K562 (cell line): ENCODE measurements around the gene MTHFSD. TPM values are rescaled to one million over a fixed set of nuclear protein-coding genes. Genes with fewer than 3 reads are reported as not detected.

Experiments used
- ADNP ChIP-seq: fragments of 200-800 bp; sonication (Bioruptor generic); IDR thresholded peaks from 2 replicates; pipeline ENCODE4 v1.6.1; 2016; ENCODE audit warnings: missing genetic modification characterization, missing compliant biosample characterization
- DPF2 ChIP-seq: fragments of 450-650 bp; IDR thresholded peaks from 2 replicates; pipeline ENCODE4 v1.6.1; 2016
- FOXA3 ChIP-seq, 2 experiments: fragments of 450-650 bp in 1 of 2; sonication (generic) in 1 of 2; formaldehyde crosslinking; IDR thresholded peaks in 1 of 2; conservative IDR thresholded peaks in 1 of 2; 2 replicates each; pipeline versions ENCODE4 v1.4.0 to v1.8.0; 2020 to 2022; ENCODE audit warnings: mild to moderate bottlenecking in 2 of 2, missing genetic modification reagents in 1 of 2
- ILK ChIP-seq: fragments of 450-650 bp; IDR thresholded peaks from 2 replicates; pipeline ENCODE4 v1.6.1; 2016; ENCODE audit warnings: missing genetic modification characterization, low read depth, mild to moderate bottlenecking, missing compliant biosample characterization, moderate library complexity, borderline replicate concordance
- KHSRP ChIP-seq: fragments of 450-650 bp; IDR thresholded peaks from 2 replicates; pipeline ENCODE4 v1.6.1; 2017
- MYNN ChIP-seq, 2 experiments: sonication (generic); formaldehyde crosslinking in 1 of 2; IDR thresholded peaks; 2 replicates each; pipeline versions ENCODE4 v1.5.0 to v1.6.1; 2016 to 2020; ENCODE audit warnings: antibody characterized with exemption in 1 of 2, missing genetic modification reagents in 1 of 2
- TAF1 ChIP-seq: IDR thresholded peaks from 2 replicates; pipeline ENCODE4 v1.6.1; 2011; ENCODE audit warnings: mild to moderate bottlenecking, low read length, moderate library complexity; ENCODE audit not compliant: insufficient read depth, control insufficient read depth, severe bottlenecking; ENCODE audit errors: extremely low read depth
- polyA plus RNA-seq, 8 experiments: library from polyadenylated mRNA; depleted of rRNA in 4 of 8; stranded (reverse) in 5 of 8; unstranded in 3 of 8; fragments of >200 nt; fragmentation: Nextera tagmentation in 2 of 8; fragmentation: Illumina TruSeq in 1 of 8; extraction: Ambion mirVana in 2 of 8; extraction: Trizol in 1 of 8; gene quantifications; 2 replicates each; pipeline versions ENCODE4 v1.2.1 to v1.2.3, GENCODE V29; 2011 to 2014; ENCODE audit warnings: inconsistent platforms in 1 of 8, missing spikeins in 1 of 8
- total RNA-seq, 7 experiments: library from RNA; depleted of rRNA in 6 of 7; stranded (reverse); fragments of >200 nt in 6 of 7; fragmentation: Illumina TruSeq in 2 of 7; extraction: Trizol in 2 of 7; gene quantifications; 2 replicates each; pipeline versions ENCODE4 v1.2.1 to v1.2.3, GENCODE V29; 2011 to 2021; ENCODE audit warnings: low replicate concordance in 1 of 7
- TF ChIP-seq, protein P1 (sequence below): fragments of 450-650 bp; IDR thresholded peaks from 2 replicates; pipeline ENCODE4 v1.6.1; 2016; ENCODE audit warnings: mild to moderate bottlenecking, moderate library complexity
- TF ChIP-seq, protein P2 (sequence below): fragments of 250-450 bp; sonication (Bioruptor Pico); IDR thresholded peaks from 2 replicates; pipeline ENCODE4 v1.6.1; 2021; ENCODE audit warnings: mild to moderate bottlenecking
- TF ChIP-seq, protein P3 (sequence below): fragments of 250-450 bp; sonication (Bioruptor Pico); IDR thresholded peaks from 2 replicates; pipeline ENCODE4 v1.8.0; 2022; ENCODE audit warnings: inconsistent platforms
- TF ChIP-seq, protein P4 (sequence below): fragments of 450-650 bp; IDR thresholded peaks from 2 replicates; pipeline ENCODE4 v1.6.1; 2017; ENCODE audit warnings: mild to moderate bottlenecking, moderate library complexity

MTHFSD gene
- total and polyA plus RNA-seq, 9 of the 15 experiments (the other 6 are each of a cell fraction or from before 2014, with no cell fraction given), result 3.2 to 20.2 (median 12.0) TPM

DNA sequence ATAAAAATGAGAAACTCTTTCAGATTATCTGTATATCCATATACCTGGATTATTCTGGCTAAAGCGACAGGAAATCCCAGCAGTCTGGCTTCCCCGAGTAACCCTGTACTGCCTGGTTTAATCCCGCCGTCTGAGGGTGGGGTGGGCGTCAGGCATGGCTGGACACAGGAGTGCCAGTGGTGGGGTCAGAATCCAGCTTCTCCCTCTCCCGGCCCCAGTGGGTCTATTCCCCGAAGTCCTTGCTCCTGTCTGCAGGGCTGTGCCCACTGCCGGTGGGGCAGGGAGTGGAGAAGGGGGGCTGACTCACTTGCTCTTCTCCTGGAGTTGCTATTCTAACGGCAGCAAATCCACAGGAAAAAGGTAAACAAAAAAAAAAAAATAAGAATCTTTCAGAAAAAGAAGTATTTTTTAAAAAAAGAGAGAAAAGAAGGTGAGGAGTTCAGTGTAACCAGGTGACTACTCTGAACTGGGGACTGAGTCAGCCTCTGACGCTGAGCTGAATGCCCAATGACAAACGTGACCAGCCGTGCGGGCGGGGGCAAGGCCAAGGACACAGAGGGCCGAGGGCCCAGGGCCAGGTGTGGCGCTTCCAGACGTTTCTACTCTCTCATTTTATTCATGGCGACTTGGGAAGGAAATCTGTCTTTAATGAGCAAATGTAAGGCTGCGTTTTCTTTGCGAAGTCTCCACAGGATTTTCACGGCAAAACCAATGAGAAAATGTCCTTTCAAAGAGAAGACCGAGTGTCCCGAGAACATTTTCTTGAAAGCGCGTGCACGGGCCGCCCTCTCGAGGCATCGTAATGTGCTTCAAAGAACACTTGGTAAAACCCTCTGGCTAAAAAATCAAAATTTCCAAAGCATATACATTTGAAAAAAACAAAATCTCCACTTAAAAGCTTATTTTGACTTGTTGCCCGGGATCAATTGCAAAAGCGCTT lies 24.5 kb downstream of the MTHFSD start (continued):
- TF ChIP-seq, protein P1, sequence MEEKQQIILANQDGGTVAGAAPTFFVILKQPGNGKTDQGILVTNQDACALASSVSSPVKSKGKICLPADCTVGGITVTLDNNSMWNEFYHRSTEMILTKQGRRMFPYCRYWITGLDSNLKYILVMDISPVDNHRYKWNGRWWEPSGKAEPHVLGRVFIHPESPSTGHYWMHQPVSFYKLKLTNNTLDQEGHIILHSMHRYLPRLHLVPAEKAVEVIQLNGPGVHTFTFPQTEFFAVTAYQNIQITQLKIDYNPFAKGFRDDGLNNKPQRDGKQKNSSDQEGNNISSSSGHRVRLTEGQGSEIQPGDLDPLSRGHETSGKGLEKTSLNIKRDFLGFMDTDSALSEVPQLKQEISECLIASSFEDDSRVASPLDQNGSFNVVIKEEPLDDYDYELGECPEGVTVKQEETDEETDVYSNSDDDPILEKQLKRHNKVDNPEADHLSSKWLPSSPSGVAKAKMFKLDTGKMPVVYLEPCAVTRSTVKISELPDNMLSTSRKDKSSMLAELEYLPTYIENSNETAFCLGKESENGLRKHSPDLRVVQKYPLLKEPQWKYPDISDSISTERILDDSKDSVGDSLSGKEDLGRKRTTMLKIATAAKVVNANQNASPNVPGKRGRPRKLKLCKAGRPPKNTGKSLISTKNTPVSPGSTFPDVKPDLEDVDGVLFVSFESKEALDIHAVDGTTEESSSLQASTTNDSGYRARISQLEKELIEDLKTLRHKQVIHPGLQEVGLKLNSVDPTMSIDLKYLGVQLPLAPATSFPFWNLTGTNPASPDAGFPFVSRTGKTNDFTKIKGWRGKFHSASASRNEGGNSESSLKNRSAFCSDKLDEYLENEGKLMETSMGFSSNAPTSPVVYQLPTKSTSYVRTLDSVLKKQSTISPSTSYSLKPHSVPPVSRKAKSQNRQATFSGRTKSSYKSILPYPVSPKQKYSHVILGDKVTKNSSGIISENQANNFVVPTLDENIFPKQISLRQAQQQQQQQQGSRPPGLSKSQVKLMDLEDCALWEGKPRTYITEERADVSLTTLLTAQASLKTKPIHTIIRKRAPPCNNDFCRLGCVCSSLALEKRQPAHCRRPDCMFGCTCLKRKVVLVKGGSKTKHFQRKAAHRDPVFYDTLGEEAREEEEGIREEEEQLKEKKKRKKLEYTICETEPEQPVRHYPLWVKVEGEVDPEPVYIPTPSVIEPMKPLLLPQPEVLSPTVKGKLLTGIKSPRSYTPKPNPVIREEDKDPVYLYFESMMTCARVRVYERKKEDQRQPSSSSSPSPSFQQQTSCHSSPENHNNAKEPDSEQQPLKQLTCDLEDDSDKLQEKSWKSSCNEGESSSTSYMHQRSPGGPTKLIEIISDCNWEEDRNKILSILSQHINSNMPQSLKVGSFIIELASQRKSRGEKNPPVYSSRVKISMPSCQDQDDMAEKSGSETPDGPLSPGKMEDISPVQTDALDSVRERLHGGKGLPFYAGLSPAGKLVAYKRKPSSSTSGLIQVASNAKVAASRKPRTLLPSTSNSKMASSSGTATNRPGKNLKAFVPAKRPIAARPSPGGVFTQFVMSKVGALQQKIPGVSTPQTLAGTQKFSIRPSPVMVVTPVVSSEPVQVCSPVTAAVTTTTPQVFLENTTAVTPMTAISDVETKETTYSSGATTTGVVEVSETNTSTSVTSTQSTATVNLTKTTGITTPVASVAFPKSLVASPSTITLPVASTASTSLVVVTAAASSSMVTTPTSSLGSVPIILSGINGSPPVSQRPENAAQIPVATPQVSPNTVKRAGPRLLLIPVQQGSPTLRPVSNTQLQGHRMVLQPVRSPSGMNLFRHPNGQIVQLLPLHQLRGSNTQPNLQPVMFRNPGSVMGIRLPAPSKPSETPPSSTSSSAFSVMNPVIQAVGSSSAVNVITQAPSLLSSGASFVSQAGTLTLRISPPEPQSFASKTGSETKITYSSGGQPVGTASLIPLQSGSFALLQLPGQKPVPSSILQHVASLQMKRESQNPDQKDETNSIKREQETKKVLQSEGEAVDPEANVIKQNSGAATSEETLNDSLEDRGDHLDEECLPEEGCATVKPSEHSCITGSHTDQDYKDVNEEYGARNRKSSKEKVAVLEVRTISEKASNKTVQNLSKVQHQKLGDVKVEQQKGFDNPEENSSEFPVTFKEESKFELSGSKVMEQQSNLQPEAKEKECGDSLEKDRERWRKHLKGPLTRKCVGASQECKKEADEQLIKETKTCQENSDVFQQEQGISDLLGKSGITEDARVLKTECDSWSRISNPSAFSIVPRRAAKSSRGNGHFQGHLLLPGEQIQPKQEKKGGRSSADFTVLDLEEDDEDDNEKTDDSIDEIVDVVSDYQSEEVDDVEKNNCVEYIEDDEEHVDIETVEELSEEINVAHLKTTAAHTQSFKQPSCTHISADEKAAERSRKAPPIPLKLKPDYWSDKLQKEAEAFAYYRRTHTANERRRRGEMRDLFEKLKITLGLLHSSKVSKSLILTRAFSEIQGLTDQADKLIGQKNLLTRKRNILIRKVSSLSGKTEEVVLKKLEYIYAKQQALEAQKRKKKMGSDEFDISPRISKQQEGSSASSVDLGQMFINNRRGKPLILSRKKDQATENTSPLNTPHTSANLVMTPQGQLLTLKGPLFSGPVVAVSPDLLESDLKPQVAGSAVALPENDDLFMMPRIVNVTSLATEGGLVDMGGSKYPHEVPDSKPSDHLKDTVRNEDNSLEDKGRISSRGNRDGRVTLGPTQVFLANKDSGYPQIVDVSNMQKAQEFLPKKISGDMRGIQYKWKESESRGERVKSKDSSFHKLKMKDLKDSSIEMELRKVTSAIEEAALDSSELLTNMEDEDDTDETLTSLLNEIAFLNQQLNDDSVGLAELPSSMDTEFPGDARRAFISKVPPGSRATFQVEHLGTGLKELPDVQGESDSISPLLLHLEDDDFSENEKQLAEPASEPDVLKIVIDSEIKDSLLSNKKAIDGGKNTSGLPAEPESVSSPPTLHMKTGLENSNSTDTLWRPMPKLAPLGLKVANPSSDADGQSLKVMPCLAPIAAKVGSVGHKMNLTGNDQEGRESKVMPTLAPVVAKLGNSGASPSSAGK, result no peak
- TF ChIP-seq KHSRP (no peak), TAF1 (no peak), ILK (tag) (no peak), DPF2 (no peak), ADNP (tag) (no peak), MYNN (IDR thresholded peaks at IDR 0.05) (no peak), MYNN (CRISPR knock-in tag; IDR thresholded peaks at IDR 0.05) (no peak), FOXA3 (CRISPR knock-in tag; conservative IDR thresholded peaks at IDR 0.05 in 1 of 2, IDR thresholded peaks at IDR 0.05 in 1 of 2) (no peak)
- TF ChIP-seq, protein P2, sequence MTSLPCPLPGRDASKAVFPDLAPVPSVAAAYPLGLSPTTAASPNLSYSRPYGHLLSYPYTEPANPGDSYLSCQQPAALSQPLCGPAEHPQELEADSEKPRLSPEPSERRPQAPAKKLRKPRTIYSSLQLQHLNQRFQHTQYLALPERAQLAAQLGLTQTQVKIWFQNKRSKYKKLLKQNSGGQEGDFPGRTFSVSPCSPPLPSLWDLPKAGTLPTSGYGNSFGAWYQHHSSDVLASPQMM (CRISPR knock-in tag), result no peak
- TF ChIP-seq, protein P3, sequence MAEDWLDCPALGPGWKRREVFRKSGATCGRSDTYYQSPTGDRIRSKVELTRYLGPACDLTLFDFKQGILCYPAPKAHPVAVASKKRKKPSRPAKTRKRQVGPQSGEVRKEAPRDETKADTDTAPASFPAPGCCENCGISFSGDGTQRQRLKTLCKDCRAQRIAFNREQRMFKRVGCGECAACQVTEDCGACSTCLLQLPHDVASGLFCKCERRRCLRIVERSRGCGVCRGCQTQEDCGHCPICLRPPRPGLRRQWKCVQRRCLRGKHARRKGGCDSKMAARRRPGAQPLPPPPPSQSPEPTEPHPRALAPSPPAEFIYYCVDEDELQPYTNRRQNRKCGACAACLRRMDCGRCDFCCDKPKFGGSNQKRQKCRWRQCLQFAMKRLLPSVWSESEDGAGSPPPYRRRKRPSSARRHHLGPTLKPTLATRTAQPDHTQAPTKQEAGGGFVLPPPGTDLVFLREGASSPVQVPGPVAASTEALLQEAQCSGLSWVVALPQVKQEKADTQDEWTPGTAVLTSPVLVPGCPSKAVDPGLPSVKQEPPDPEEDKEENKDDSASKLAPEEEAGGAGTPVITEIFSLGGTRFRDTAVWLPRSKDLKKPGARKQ (CRISPR knock-in tag), result no peak
- TF ChIP-seq, protein P4, sequence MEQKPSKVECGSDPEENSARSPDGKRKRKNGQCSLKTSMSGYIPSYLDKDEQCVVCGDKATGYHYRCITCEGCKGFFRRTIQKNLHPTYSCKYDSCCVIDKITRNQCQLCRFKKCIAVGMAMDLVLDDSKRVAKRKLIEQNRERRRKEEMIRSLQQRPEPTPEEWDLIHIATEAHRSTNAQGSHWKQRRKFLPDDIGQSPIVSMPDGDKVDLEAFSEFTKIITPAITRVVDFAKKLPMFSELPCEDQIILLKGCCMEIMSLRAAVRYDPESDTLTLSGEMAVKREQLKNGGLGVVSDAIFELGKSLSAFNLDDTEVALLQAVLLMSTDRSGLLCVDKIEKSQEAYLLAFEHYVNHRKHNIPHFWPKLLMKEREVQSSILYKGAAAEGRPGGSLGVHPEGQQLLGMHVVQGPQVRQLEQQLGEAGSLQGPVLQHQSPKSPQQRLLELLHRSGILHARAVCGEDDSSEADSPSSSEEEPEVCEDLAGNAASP, result no peak
